Stimulated activated naive CD8-positive, alpha-beta T cell treated with anti-CD3 and anti-CD28 coated beads, Interleukin-15, Interleukin-2, amounts not matched to agents 100 ng/mL and 50 ng/mL, for 24 hours (primary cell): ENCODE results near the gene UTP11.
A peak's percentile ranks its signal among the peaks of the same experiment; 100 is the strongest.

ENCODE experiments used
- H3K27ac Mint-ChIP-seq: one replicate; pipeline ENCODE4 v1.8.0; 2021; ENCODE audit warnings: mild to moderate bottlenecking, mixed read lengths
- H3K27me3 Mint-ChIP-seq: one replicate; pipeline ENCODE4 v1.8.0; 2021; ENCODE audit warnings: mixed read lengths
- H3K36me3 Mint-ChIP-seq: one replicate; pipeline ENCODE4 v1.8.0; 2021; ENCODE audit warnings: low read depth, mixed read lengths
- H3K4me1 Mint-ChIP-seq: one replicate; pipeline ENCODE4 v1.8.0; 2021; ENCODE audit warnings: low read depth, mixed read lengths
- H3K4me3 Mint-ChIP-seq: one replicate; pipeline ENCODE4 v1.8.0; 2021; ENCODE audit warnings: mild to moderate bottlenecking, mixed read lengths
- H3K9me3 Mint-ChIP-seq: one replicate; pipeline ENCODE4 v1.8.0; 2021; ENCODE audit warnings: mixed read lengths

The UTP11 gene

DNA sequence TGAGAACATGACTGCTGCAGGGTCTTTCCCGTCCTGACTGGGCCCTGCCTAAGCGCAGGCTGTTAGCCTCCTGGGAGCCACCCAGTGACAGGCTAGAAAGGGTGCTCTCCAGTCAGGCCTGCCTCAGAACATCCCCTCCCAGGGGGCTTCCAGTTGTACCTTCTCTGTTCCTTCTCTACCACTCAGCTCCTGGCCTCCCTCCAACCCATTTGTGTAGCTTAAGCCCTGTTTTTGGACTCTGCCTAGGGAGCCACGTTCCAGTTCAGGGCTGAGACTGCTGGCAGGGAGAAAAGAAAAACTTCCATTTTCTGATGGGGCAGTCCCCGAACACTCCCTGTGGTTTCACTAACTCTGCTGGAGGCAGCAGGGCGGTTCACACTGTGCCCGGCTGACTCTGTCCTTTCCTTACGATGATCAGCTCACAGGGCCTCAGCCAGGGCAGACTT, 49.4 kb downstream of the UTP11 start:
- Mint-ChIP-seq H3K27ac (no peak overlapping the region), H3K4me3 (no peak overlapping the region), H3K27me3 (peaks cover 15% of the 10 kb centered on the region), H3K9me3 (no peaks in the 10 kb centered on the region), H3K4me1 (peaks cover 5% of the 10 kb centered on the region), H3K36me3 (no peaks in the 10 kb centered on the region)

DNA sequence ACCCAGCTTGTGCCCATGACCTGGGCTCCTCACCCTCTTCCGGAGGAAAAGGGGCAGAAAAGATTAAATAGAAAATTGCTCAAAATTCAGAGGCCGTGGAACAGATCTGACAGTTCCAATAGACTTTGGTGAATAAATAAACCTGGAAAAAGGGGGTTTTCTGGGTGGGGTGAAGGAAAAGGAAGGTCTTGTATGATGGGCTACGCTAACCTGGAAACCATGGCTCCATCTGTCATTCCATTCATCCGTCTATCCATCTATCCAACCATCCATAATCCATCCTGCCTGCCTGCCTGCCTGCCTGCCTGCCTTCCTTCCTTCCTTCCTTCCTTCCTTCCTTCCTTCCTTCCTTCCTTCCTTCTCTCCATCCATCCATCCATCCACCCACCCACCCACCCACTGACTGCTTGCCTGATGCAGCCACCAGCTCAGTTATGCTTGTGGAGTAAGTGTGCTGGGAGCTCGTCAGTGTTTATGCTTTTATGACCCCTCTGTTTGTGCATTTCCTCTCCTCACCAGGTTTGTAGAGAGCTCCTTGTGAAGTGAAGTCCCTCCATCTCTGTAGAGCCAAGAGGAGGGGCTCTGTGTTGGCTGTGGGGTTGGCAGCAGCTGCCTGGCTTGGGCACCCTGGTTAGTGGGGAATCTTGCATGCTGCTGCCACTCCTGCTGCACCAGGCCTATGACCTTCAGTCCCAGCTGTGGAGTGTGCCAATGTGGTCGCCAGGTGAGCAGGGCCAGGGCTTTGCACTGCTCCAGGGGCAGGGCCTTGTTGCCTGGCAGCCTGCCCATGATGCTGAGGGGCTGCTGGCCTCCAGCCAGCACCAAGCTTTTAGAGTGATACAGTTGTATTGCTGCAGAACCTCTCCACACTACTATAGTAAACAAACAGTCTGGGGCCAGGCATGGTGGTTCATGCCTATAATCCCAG, 50.1 kb downstream of the UTP11 start:
- H3K4me1 Mint-ChIP-seq, result peaks cover 5% of the 10 kb centered on the region
- H3K9me3 Mint-ChIP-seq, result no peaks in the 10 kb centered on the region
- no peak overlapping the region for H3K27ac Mint-ChIP-seq
- no peak overlapping the region for H3K4me3 Mint-ChIP-seq
- no peaks in the 10 kb centered on the region for H3K36me3 Mint-ChIP-seq
- peaks cover 20% of the 10 kb centered on the region for H3K27me3 Mint-ChIP-seq

DNA sequence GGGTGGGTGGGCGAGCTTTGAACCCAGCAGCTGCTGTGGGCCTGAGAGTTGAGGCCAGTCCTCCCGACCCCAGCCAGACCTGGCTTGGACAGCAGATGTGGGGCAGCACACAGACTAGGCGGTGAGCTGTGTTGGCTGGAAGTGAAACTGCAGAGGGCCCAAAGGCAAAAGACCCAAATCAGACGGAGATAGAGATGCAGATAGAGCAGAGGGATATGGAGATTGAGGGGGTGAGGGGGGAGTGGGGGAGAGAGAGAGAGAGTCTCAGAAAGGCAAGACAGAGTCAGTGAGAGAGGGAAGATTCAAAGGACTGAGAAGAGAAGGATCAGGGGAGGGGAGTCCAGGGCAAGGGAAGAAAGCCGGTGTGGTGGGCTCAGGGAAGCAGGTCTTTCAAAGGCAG, 51.1 kb downstream of the UTP11 start:
- Mint-ChIP-seq H3K9me3 (no peaks in the 10 kb centered on the region), H3K4me3 (no peak overlapping the region), H3K27me3 (peaks cover 22% of the 10 kb centered on the region), H3K4me1 (peaks cover 5% of the 10 kb centered on the region), H3K27ac (no peak overlapping the region), H3K36me3 (no peaks in the 10 kb centered on the region)

DNA sequence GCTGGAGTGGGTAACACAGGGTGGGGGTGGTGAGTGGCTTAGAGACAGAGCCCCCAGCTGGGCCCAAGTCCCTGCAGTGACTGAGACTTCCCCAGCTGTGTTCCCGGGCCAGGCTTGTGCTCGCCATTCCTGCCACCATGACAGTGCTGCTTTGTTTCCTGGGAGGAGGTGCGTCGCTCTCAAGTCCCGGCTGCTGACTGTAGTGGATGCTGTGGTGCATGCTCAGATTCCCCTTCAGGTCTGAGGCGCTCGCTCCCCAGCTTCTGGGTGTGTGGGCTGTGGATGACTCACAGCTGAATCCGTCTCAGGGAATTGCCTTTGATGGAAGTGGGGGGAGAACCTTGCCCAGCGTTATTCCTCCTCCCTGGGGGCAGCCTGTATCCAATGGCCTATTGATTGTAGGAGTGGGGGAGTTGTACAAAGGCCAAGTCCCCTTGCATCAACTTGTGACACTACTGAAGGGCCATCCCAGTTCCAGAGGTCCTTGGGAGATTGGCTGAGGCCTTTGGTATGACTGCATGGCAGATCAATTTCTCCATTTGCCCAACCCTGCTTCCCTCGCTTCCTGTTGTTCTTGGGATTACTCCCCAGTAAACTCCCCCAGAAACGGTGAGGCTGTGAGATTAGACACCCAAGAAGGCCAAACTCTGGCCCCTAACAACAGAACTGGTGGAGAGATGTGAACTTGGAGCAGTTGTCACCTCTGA, 51.8 kb downstream of the UTP11 start:
- peaks cover 27% of the 10 kb centered on the region for H3K27me3 Mint-ChIP-seq
- H3K36me3 Mint-ChIP-seq, result no peaks in the 10 kb centered on the region
- no peak overlapping the region for H3K4me3 Mint-ChIP-seq
- H3K4me1 Mint-ChIP-seq, result peaks cover 5% of the 10 kb centered on the region
- no peak overlapping the region for H3K27ac Mint-ChIP-seq
- no peaks in the 10 kb centered on the region for H3K9me3 Mint-ChIP-seq

DNA sequence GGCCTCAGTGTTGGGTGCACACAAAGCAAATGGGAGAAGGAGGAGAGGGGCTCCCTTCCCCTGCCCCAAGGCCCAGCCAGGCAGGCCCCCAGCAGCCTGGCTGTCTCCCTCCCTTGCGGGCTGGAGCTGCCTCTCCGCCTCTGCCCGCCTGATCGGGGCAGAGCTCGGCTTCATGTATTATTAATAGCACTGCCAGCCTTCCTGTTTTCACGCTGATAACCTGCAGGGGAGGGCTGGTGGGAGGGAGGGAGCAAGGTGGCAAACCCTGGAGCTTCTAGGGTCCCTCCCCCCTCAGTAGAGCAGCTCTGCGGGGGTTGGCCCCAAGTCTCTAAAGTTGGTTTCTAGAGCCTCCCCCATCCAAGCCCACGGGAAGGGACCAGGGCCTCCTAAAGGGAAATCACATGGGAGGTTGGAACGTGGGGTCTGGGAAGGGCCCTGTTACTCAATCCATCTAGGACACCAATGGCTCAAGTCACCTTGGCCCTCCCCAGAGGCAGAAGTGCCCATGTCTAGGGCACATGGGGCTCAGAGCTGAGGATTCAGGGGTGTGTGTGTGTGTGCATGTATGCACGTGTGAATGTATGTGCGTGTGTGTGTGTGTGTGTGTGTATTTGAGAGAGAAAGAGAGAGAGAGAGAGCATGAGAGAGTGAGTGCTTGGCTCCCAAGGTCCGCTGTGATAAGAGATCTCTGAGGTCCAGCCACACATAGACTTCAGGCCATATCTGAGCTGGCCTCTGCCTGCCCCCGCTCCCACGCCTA, 55.9 kb downstream of the UTP11 start:
- H3K27me3 Mint-ChIP-seq, result peaks cover 43% of the 10 kb centered on the region
- no peaks in the 10 kb centered on the region for H3K9me3 Mint-ChIP-seq
- H3K4me1 Mint-ChIP-seq, result peaks cover 5% of the 10 kb centered on the region
- no peak overlapping the region for H3K27ac Mint-ChIP-seq
- H3K36me3 Mint-ChIP-seq, result no peaks in the 10 kb centered on the region
- H3K4me3 Mint-ChIP-seq, result no peak overlapping the region

DNA sequence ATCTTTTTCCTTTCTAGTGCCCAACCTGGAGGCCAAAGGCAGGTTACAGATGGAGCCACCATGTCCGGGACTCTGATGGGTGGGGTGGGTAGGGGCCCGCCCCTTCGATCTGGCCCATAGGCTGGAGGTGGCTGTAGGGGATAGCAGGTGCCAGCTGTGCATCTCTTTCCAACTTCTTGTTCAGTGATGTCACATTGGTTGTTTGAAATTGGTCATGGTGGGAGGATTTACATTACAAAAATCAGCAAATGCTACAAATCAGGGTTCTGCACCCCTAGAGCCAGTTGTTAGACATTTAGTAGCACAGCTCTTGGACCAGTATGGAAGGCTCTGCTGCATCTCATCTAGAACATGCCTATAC, 56.4 kb downstream of the UTP11 start:
- Mint-ChIP-seq H3K4me1 (peaks cover 5% of the 10 kb centered on the region), H3K4me3 (no peak overlapping the region)

DNA sequence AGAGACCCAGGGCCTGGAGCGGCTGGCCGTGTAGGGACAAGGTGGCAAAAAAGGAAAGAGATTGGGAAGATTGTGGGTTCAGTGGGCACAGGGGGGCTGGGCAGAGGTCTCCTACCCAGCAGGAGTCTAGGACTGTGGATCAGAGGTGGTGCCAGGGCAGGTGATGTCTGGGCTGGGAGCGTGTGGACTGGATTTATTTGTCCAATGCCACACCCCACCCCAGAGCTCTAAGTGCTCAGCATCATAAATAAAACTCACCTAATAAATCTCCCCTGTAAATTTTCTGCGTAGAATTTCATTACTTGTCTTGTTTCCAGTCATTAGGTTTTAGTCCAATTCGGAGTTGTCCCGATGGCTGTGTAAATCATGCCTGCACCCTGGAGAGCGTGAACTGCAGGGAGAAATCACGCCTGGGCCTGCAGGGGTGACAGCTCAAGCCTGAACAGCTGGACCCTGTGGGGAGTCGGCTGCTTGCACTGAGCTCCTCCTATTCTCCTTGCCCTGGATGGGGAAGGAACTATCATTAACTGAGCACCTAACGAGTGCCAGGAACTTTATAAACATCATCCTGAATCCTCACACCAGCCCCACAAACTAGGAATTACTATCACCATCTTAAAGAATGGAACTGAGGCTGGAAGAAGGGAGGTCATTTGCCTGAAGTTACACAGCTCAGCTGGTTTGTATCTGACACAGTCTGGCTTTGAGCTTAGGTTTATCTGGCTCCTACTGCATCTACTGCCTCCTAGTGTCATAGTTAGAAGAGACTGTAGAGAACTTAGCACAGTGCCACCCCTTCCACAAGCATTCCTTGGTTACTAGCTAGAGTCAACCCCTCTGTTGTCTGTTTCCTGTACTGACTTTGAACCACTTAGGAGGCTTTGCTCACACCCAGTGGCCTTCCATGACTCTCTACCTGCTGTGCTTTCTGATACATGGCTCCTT, 59.0 kb downstream of the UTP11 start:
- H3K36me3 Mint-ChIP-seq, result no peaks in the 10 kb centered on the region
- H3K4me1 Mint-ChIP-seq, result peaks cover 5% of the 10 kb centered on the region
- H3K27ac Mint-ChIP-seq, result no peak overlapping the region
- H3K27me3 Mint-ChIP-seq, result peaks cover 63% of the 10 kb centered on the region
- no peaks in the 10 kb centered on the region for H3K9me3 Mint-ChIP-seq
- no peak overlapping the region for H3K4me3 Mint-ChIP-seq

More for the DNA sequence above, 56.4 kb downstream of the UTP11 start:
- Mint-ChIP-seq H3K27ac (no peak overlapping the region), H3K36me3 (no peaks in the 10 kb centered on the region), H3K27me3 (peaks cover 44% of the 10 kb centered on the region), H3K9me3 (no peaks in the 10 kb centered on the region)

DNA sequence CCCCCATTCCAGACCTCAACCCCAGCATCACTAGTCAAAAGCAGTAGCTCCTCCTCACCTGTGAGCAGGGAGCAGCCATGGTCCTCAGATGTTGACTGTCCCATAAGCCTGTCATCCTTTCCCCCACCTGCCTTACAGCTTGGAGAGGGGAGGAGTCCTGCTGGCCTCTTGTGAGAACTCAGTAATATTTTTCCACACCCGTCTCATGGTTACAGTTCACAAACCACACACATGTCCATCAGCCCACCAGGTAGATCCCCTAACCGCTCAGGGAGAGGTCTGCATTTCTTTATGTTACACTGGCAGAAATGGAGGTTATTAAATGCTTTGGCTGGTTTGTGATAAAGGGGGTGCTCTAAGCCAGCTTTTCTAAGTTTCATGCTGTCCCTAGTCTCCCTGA, 60.3 kb downstream of the UTP11 start:
- Mint-ChIP-seq H3K27me3 (peaks cover 59% of the 10 kb centered on the region), H3K4me1 (peaks cover 5% of the 10 kb centered on the region), H3K4me3 (no peak overlapping the region), H3K36me3 (no peaks in the 10 kb centered on the region), H3K27ac (no peak overlapping the region), H3K9me3 (no peaks in the 10 kb centered on the region)

DNA sequence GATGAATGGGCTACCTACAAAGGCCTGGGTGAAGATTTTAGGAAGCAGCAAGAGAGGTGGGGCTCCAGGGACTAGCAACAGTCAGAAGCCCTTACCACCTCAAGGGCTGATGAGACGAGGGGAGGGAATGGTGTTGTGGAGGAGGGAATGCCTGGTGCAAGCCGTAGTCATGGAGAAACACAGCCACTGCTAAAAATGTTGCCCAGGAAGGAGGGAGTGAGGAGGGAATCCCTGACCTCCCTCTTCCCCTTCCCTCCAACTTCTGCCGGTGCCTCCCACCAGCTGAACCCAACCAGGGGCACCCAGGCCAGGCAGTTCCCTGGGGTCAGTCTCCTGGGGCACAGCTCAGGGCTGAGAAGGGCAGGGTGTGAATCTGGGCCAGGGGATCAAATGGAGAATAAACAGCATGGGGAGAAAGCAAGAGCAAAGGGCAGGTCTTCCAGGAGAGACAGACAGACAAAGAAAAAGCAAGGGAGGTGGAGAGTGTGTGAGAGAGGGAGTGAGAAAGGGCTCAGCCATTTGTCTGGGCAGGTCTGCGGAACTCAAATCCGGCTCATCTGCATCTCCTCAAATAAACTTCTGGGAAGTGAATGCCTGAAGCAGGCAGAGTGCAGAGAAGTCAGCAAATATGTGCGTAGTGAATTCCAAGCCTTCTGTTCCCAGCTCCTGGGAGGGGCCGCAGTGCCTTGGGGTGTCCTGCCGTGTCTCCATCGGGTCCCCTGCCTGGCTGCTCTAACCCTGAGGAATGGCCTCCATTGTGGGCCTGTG, 61.2 kb downstream of the UTP11 start:
- H3K27me3 Mint-ChIP-seq, result peaks cover 56% of the 10 kb centered on the region
- peaks cover 5% of the 10 kb centered on the region for H3K4me1 Mint-ChIP-seq
- no peaks in the 10 kb centered on the region for H3K9me3 Mint-ChIP-seq
- H3K4me3 Mint-ChIP-seq, result no peak overlapping the region
- no peaks in the 10 kb centered on the region for H3K36me3 Mint-ChIP-seq
- H3K27ac Mint-ChIP-seq, result peak overlapping the region; percentile 67

DNA sequence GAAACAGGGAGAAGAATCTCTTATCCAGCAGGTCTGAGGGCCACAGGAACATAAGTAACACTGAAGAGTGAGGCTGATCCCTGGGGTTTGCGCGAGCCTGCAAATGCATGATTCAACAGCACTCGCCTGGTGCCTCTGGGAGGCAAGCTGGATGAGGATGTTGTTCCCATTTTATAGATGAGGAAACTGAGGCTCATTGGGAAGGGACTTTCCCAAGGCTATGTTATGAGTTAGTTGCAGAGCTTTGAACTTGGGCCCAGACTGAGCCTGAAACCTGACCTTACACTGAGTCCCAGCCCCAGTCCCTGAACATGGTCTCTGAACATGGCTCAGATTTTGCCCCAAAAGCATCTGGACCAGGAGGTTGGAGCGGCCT, 61.8 kb downstream of the UTP11 start:
- Mint-ChIP-seq H3K9me3 (no peaks in the 10 kb centered on the region), H3K27ac (no peak overlapping the region), H3K36me3 (no peaks in the 10 kb centered on the region), H3K27me3 (peaks cover 54% of the 10 kb centered on the region), H3K4me3 (no peak overlapping the region), H3K4me1 (peaks cover 5% of the 10 kb centered on the region)
